GM19099 (cell line): ENCODE measurements around the gene ADSS1.

Source experiments
- POLR2A ChIP-seq: IDR thresholded peaks from 3 replicates; pipeline ENCODE4 v1.6.1; 2011; ENCODE audit warnings: low read depth; ENCODE audit not compliant: insufficient read length; ENCODE audit errors: extremely low read depth

ADSS1 gene

GRCh38 chr14:104769324-104770071 lies 45.5 kb downstream of the ADSS1 start:
- TF ChIP-seq POLR2A, result no peak

GRCh38 chr14:104770072-104770579 lies 46.1 kb downstream of the ADSS1 start:
- TF ChIP-seq POLR2A, result no peak

GRCh38 chr14:104770851-104771272 lies 46.8 kb downstream of the ADSS1 start:
- TF ChIP-seq POLR2A, result no peak

- no peak for TF ChIP-seq POLR2A
Measured at GRCh38 chr14:104771374-104771773, 47.3 kb downstream of the ADSS1 start.

GRCh38 chr14:104771918-104772706 lies 48.1 kb downstream of the ADSS1 start:
- no peak for TF ChIP-seq POLR2A

GRCh38 chr14:104772707-104773504 lies 48.9 kb downstream of the ADSS1 start:
- TF ChIP-seq POLR2A, result no peak

GRCh38 chr14:104773505-104774452 lies 49.8 kb downstream of the ADSS1 start:
- TF ChIP-seq POLR2A, result no peak

- TF ChIP-seq POLR2A, result no peak
Measured at GRCh38 chr14:104774453-104775072, 50.5 kb downstream of the ADSS1 start.

- no peak for TF ChIP-seq POLR2A
Measured at GRCh38 chr14:104775073-104775489, 51.1 kb downstream of the ADSS1 start.

GRCh38 chr14:104776481-104776880 lies 52.5 kb downstream of the ADSS1 start:
- no peak for TF ChIP-seq POLR2A

GRCh38 chr14:104776961-104777807 lies 53.2 kb downstream of the ADSS1 start:
- no peak for TF ChIP-seq POLR2A

- no peak for TF ChIP-seq POLR2A
Measured at GRCh38 chr14:104777808-104778249, 53.8 kb downstream of the ADSS1 start.

GRCh38 chr14:104778694-104779331 lies 54.8 kb downstream of the ADSS1 start:
- no peak for TF ChIP-seq POLR2A
